HG03457 (cell line): Measurements from ENCODE around the gene ITPR1.

ENCODE experiments used
- ATAC-seq: cut with Tn5 transposase; IDR thresholded peaks from one replicate; pipeline ENCODE4 v1.9.1; 2021; ENCODE audit warnings: moderate number of reproducible peaks; ENCODE audit not compliant: unreplicated experiment

The ITPR1 gene

DNA sequence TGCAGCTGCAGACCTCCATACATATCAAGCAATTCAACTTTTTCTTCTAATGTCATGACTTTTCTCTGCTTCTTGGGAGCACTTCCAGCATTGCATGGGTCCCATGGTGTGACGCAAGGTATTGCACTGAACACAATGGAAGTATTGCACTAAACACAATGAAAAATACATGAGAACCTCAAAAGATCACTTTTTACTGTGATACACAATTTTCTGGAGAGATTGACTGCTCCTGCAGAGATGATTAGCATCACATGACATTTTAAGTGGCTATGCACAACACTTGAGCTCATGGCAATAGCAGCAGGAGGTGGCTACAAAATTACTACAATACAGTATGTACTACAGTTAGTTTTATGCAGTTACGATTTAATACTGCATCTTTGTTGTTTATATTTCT lies 372.6 kb downstream of the ITPR1 start:
- ATAC-seq: no peak

DNA sequence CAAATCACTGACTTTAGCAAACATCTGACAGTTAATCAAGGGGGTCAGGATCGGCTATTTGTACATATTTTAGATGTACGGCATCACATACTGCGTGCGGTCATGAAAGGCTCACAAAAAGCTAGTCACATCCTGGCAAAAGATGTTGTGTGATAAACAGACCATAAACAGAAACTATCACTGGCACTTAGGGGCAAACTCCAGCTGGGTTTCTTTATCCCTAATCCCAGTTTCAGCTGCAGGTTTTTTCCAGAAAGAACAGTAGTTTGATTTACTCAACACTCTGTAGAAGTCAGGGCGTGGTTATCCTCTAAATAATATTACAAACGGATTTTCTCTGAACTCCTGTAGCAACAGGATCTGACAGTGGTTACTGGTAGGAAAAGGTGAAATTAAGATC lies 373.7 kb downstream of the ITPR1 start:
- no peak for ATAC-seq

DNA sequence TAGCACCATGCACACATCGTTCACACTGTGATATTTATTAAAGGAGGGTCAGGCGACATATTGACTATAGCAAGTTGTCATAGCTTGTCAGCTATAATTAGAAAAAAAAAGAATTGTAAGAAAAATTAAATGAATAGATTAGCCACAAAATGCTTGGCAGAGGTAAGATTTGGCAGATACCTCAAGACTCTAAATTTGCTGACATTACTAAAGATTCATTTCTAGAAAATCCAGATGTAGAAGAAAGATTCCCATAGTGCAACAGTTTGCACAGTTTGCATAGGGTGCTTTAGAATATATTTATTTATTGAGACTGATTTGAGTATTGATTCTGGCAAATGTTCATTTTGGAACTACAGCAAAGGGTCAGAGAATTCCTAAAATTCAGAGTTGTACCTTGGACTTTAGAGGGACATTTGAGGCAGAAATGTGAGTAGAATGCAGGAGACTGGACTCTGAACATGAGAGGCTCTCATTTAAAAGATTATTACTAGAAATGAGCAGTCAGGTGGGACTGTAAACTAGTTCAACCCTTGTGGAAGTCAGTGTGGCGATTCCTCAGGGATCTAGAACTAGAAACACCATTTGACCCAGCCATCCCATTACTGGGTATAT lies 384.1 kb downstream of the ITPR1 start:
- no peak for ATAC-seq

DNA sequence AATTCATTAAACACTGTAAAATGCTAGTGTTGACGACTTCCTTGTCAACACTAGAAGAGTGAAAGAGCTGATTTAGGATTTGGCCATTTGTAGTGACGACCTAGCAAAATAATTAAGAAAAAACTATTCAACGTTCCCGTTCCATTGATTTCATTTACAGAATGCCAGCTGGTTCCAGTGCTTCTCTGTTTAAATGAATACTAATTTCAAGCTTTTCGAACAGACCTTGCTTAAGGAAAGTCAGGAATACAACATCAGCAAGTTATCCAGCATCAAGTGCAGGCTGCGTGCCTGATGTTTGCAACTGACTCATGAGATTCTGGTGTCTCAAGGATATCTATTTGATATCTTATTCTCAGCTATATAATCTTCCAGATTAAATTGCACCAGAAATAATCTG lies 387.7 kb downstream of the ITPR1 start:
- no peak for ATAC-seq

DNA sequence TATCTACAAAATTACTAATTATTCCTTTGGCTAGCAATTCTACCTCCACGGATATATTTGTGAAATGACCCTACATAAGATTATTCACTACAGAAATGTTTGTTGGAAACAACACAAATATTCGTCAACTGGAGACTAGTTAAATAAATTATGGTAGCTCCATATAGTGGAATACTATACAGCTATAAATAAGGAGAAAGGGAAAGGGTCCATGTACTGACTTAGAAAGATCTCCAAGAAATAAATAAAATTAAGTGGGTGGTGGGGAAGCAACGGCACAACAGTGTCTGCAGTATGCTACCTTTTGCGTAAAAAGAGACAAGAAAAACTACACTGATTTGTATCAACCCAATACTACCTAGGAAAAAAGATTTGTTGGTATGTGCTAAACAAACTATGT lies 389.4 kb downstream of the ITPR1 start:
- no peak for ATAC-seq

DNA sequence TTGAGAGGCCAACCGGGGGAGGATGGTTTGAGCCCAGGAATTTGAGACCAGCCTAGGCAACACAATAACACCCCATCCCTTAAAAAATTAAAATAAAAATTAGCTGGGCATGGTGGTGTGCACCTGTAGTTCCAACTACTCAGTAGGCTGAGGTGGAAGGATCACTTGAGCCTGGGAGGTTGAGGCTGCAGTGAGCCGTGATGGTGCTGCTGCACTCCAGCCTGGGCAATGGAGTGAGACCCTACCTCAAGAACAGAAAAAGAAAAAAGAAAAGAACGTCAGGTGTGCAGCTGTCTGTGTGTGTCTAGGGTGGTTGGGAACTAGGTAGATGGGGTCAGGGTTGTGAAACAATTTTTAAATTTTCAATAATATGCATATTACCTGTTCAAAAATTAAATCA lies 389.9 kb downstream of the ITPR1 start:
- ATAC-seq: no peak

DNA sequence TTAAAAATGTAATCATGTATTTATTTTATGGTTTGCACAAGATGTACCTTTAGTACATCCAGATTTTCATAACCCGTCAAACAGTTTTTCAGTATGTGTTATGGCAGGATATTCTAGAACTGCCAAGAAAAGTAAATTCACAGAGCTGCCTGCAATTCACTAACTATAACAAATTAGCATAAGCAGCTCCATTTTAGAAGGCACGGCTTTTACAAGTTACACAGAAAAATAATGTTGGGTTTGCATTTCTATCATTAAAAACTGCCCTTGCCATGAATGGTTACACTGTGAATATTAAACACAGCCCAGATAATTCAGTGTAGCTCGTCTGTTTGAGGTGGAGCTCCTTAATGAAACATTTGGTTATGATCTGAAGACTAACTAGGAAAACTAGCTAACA lies 391.7 kb downstream of the ITPR1 start:
- ATAC-seq: no peak

DNA sequence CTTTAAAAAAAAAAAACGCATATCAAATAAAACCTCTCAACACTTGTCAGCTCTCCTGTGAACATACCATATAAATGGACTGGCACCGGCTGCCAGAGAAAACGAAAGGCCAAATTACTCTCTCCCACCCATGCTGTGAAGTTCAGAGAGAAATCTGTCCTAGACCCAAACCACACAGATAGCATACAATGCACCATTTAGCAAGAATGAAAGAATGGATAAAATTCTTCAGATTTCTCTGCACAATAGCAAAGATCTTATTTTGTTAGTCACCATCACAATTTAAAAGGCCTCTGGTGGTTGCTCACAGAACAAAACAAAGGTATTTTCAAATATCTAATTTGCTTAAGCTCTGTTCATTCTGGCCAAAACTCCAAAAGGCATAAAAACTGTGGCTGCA lies 392.2 kb downstream of the ITPR1 start:
- ATAC-seq: no peak

DNA sequence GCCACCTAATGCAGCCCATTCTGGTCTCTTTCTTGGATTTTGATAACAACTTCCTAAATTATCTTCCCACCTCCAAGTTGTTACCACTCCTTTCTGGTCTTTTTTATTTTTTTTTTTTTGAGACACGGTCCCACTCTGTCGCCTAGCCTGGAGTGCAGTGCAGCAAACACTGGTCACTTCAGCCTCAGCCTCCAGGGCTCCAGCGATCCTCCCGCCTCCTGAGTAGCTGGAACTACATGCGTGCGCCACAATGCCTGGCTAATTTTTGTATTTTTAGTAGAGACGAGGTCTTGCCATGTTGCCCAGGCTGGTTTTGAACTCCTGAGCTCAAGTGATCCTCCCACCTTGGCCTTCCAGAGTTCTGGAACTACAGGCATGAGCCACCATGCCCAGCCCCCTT lies 393.3 kb downstream of the ITPR1 start:
- no peak for ATAC-seq

DNA sequence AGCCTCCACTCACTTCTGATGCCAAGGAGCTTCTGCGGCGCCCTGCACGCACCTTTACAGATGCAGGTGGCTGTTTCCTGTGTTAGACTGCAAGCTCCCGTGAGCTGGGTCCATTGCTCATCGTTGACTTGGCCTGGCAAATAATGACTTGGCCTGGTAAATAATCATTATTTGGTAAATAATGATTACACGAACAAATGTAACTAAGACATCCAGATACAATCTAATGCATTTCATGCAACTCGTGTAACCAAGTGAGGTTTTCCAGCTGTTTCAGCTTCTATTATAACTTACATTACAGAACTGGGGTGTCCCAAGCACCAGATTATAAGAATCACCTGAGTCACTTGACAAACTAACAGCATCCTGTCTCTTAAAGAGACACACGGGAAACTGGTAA lies 394.0 kb downstream of the ITPR1 start:
- ATAC-seq: no peak

DNA sequence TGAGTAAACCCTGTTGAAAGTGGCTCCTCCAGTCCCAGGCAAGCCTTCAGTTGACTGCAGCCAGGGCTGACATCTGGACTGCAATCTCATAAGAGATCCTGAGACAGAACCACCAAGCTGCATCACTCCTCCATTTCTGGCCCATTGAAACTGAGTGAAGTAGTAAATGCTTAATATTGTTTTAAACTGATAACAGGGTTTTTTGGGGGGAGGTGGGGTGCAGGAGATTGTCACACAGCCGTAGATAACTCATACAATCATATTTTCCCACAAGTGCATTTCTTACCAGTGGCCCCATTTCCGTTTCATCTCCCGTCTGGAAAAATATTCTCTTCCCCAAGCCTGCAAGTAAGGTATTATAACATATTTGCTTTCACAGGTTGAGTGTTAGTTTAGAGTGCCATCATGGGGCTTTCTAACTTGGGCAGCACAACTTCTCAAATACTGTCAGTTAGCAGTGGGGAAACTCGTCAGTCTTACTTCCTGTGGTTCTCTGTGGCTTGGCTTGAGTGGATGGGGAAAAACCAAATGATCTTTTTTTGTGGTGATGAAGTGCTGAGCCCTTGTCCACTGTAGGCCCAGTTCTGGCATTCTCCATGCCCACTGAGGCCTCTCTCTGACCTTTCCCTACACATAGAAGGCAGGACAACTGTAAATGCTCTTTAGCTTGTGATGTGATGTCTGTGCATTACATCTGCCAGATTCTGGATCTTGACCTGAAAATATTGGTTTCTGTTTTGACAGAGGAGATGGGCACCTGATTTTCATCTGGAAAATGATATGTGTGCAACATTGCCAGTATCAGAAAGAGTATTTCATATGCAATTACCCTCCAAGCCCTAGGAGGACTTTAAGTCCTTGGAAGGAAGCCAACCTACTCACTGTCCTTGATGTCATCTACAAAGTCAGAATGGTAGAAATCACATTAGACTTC lies 396.0 kb downstream of the ITPR1 start:
- peak; percentile 86 for ATAC-seq

DNA sequence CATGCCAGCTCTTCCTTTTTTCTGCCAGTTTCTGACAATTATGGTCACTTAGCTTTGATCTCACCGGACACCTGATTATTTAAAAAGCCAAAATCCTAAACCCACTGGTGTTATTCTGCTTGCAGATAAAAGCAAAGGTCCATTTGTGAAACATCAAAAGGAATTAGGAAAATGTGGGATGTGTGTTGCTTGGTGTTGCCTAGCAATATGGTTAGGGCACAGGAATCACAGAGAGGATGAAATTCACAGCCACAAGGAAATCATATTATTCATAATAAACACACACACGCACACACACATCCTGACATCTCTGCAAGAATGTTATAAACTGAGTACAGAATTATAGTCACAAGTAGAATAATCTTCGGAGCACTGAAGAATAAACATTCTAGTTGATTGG lies 396.7 kb downstream of the ITPR1 start:
- ATAC-seq: no peak

DNA sequence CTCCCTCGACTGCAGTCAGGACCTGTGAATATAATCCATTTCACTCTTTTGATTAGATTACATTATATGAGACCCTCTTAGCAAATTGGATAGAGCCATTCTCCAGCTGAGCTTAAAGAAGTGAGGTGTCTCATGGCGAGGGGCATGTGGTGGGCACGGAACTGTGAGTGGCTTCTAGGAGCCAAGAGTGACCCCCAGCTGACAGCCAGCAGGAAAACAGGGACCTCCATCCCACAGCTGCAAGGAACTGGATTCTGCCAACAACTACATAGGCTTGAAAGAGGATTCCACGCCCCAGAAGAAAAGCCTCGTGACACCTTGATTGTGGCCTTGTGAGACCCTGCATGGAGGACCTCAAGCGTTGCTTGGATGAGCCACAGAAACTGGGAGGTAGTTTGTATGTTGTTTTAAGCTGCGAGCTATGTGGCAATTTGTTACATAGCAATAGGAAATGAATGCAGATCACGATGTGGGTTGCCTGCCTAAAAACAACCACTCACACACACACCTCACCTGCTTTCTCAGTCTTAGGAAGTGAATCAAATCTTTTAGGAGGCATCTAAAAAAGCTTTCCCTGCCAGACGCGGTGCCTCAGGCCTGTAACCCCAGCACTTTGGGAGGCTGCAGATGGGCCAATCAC lies 401.9 kb downstream of the ITPR1 start:
- ATAC-seq: no peak

DNA sequence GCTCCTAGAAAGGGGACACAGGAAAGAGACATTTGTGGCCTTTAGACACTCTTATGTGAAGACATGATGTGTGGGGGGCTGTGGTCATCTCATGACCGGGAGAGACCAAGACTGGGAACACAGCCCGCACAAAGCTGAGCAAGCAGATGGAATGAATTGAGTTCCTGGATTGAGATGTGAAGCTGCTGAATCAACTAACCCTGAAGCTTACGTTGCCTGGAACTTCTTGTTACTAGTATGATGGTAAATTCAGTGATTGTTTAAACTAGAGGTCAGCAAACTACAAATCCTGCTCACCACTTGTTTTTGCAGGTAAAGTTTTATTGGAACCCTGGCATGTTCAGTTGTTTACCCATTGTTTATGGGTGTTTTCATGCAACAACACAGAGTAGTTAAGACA lies 402.7 kb downstream of the ITPR1 start:
- no peak for ATAC-seq
